Esophagus squamous epithelium (tissue), 5 donors: ENCODE results near the gene LPO. TPM values are rescaled to one million over a fixed set of nuclear protein-coding genes. Genes with fewer than 3 reads are reported as not detected.

Experiments used
- DNase-seq: peaks from one replicate; lab custom pipeline; 2025; lab: John Stamatoyannopoulos, UW
- H3K27ac ChIP-seq, 4 donors: fragments of 200-600 bp; sonication (generic); one replicate each; pipeline ENCODE4 v1.5.1; 2016 to 2019; ENCODE audit warnings: mild to moderate bottlenecking in 1 of 4
- H3K27me3 ChIP-seq, 4 donors: fragments of 200-600 bp; sonication (generic); 1 replicate in 3 of 4; 2 replicates in 1 of 4; pipeline versions ENCODE4 v1.5.1 to v1.6.0; 2017 to 2021; ENCODE audit warnings: antibody characterized with exemption in 1 of 4
- H3K36me3 ChIP-seq, 3 donors: fragments of 200-600 bp; sonication (generic); one replicate each; pipeline ENCODE4 v1.5.1; 2016 to 2019
- H3K4me1 ChIP-seq, 3 donors: fragments of 200-600 bp; sonication (generic); one replicate each; pipeline ENCODE4 v1.5.1; 2017 to 2019
- H3K4me3 ChIP-seq, 4 donors: fragments of 200-600 bp; sonication (generic); 1 replicate in 3 of 4; 2 replicates in 1 of 4; pipeline ENCODE4 v1.5.1; 2016 to 2019; ENCODE audit warnings: mild to moderate bottlenecking in 2 of 4, moderate library complexity in 1 of 4
- H3K9me3 ChIP-seq, 3 donors: fragments of 200-600 bp; sonication (generic); one replicate each; pipeline ENCODE4 v1.5.1; 2016 to 2019
- CTCF ChIP-seq, 6 experiments: fragments of 450-650 bp in 4 of 6; fragments of 200-600 bp in 2 of 6; sonication (generic) in 2 of 6; IDR thresholded peaks; one replicate each; pipeline ENCODE4 v1.5.1; 2016 to 2019; ENCODE audit warnings: antibody characterized with exemption in 6 of 6, mild to moderate bottlenecking in 4 of 6, moderate library complexity in 4 of 6
- POLR2A ChIP-seq, 4 donors: fragments of 450-650 bp; IDR thresholded peaks; one replicate each; pipeline ENCODE4 v1.6.1; 2017; ENCODE audit warnings: antibody characterized with exemption in 4 of 4, mild to moderate bottlenecking in 4 of 4, moderate library complexity in 3 of 4
- WGBS, 2 donors: methylation state at CpG; one replicate each; pipeline ENCODE4 v1.1.5; 2018; 5-methylcytosine and 5-hydroxymethylcytosine counted together
- intact Hi-C: fragments of 100-400 bp; cut with DNase I; formaldehyde crosslinking; loops from one replicate; pipeline ENCODE4 v1.15.0; 2022
- total RNA-seq, 4 donors: library from RNA; depleted of rRNA; stranded (reverse); fragments of >200 nt; gene quantifications; one replicate each; pipeline ENCODE4 v1.1.0, GENCODE V29; 2016
- donor health status: DM: yes; HTN: yes; CAD: no.

Gene LPO
- total RNA-seq, 4 donors from 2014 or later = 0.27 to 2.5 TPM; not detected in 2

GRCh38 chr17:58309918-58310259 is 71.5 kb downstream of the LPO start:
- Histone ChIP-seq H3K4me3 (no peak overlapping the region), H3K9me3 (no peaks in the 10 kb centered on the region), H3K27me3 (no peaks in the 10 kb centered on the region), H3K4me1 (no peaks in the 10 kb centered on the region), H3K36me3 (no peaks in the 10 kb centered on the region), H3K27ac (no peak overlapping the region)
- WGBS, 2 donors = 69 to 70% methylated on average over 2 to 5 of the region's 5 CpGs
- DNase-seq = no peak
- intact Hi-C loops = no loop called here
- TF ChIP-seq CTCF (IDR thresholded peaks at IDR 0.05) = no peak
- no peak for TF ChIP-seq POLR2A (IDR thresholded peaks at IDR 0.05)

DNA sequence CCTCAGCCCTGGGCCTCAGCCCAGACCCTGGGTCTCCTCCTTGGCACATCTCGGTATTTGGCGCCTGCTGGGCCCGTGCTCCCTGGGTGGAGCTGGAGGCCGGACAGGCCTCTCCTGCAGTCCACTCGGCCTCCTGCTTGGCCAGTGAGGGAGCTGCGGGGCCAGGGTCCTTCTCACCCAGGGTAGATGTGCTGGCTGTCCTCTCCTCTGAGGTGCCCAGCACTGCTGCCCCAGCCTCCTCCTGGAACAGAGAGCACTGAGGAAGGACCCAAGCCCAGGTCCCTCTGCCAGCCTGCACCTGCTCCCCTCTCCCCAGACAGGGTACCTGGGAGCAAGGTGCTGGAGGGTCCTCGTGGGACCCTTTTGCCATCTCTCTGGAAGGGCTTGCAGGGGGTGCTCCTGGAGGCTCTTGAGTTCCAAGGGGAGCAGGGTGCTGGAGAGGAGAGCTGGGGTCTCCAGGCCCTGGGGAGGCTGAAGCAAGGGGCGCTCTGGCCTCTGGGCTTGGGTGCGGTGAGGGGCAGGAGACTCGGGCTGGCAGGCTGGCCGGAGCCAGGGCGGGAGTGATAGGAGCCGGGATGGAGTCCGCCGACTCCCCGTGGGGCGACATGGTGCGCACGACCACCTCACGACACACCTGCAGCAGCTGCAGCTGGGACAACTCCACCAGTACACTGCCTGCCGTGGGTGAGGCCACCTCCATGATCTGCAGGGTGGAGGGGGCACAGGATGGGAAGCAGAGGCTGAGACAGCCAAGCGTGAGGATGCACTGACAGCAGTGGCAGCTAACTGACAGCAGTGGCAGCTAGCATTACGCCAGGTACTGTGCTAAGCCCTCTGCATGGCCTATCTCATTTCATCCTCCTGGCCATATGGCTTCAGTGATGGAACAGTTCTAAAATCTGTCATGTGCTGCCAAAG is 72.4 kb downstream of the LPO start:
- TF ChIP-seq CTCF (IDR thresholded peaks at IDR 0.05) = no peak
- no peak for TF ChIP-seq POLR2A (IDR thresholded peaks at IDR 0.05)
- no peaks in the 10 kb centered on the region for H3K36me3 ChIP-seq
- no peaks in the 10 kb centered on the region for H3K27me3 ChIP-seq
- 72 to 86% methylated on average over 5 to 14 of the region's 23 CpGs for WGBS, 2 donors
- no peak overlapping the region for H3K4me3 ChIP-seq
- H3K9me3 ChIP-seq = no peaks in the 10 kb centered on the region
- H3K4me1 ChIP-seq = no peaks in the 10 kb centered on the region
- DNase-seq = no peak
- intact Hi-C loops = no loop called here
- H3K27ac ChIP-seq = no peak overlapping the region

GRCh38 chr17:58311429-58311894 is 73.1 kb downstream of the LPO start:
- Histone ChIP-seq H3K27me3 (no peaks in the 10 kb centered on the region), H3K4me1 (no peaks in the 10 kb centered on the region), H3K36me3 (no peaks in the 10 kb centered on the region), H3K4me3 (no peak overlapping the region), H3K9me3 (no peaks in the 10 kb centered on the region), H3K27ac (no peak overlapping the region)
- WGBS, 2 donors = 85 to 100% methylated on average over 1 to 6 of the region's 9 CpGs
- DNase-seq = no peak
- TF ChIP-seq CTCF (IDR thresholded peaks at IDR 0.05) (no peak), POLR2A (IDR thresholded peaks at IDR 0.05) (no peak)
- intact Hi-C loops = no loop called here

GRCh38 chr17:58312021-58312630 is 73.7 kb downstream of the LPO start:
- Histone ChIP-seq H3K4me3 (no peak overlapping the region), H3K36me3 (no peaks in the 10 kb centered on the region), H3K27ac (no peak overlapping the region), H3K27me3 (no peaks in the 10 kb centered on the region), H3K9me3 (no peaks in the 10 kb centered on the region), H3K4me1 (no peaks in the 10 kb centered on the region)
- DNase-seq = no peak
- intact Hi-C loops = no loop called here
- TF ChIP-seq POLR2A (IDR thresholded peaks at IDR 0.05) (no peak), CTCF (IDR thresholded peaks at IDR 0.05) (no peak)
- 88% methylated on average over 5 of the region's 23 CpGs; no CpG with 5 or more reads in 1 of the 2 donors for WGBS, 2 donors

DNA sequence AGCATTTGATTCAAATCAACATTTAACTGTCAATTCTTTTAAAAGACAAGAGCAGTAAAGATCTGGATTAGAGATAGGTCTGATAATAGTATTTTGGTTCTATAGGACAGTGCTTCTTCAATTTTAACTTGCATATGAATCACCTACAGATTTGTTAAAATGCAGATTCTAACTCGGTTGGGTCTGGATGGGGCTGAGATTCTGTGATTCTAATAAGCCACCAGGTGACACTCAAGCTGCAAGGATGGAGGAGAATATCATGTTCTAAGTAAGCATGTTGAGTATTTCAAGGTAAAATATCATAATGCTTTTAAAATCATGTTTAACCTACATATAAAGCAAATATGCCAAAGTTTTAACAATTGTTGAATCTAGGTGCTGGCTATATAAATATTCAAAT is 74.4 kb downstream of the LPO start:
- Histone ChIP-seq H3K9me3 (no peaks in the 10 kb centered on the region), H3K27ac (no peak overlapping the region), H3K4me3 (no peak overlapping the region), H3K36me3 (no peaks in the 10 kb centered on the region), H3K27me3 (no peaks in the 10 kb centered on the region), H3K4me1 (peaks cover 0 to 4% (median 0%) of the 10 kb centered on the region in 3 donors)
- TF ChIP-seq POLR2A (IDR thresholded peaks at IDR 0.05) (no peak), CTCF (IDR thresholded peaks at IDR 0.05) (peak in 1 of 6 experiments; percentile 17)
- DNase-seq = no peak
- intact Hi-C loops = no loop called here
- 33 to 44% methylated on average over 1 of the region's 1 CpG for WGBS, 2 donors
